Stimulated activated naive CD8-positive, alpha-beta T cell treated with anti-CD3 and anti-CD28 coated beads, Interleukin-15, Interleukin-2, amounts not matched to agents 100 ng/mL and 50 ng/mL, for 24 hours (primary cell): ENCODE results near the gene LHX4.

ENCODE experiments used
- H3K27ac Mint-ChIP-seq: one replicate; pipeline ENCODE4 v1.8.0; 2021; ENCODE audit warnings: mild to moderate bottlenecking, mixed read lengths
- H3K27me3 Mint-ChIP-seq: one replicate; pipeline ENCODE4 v1.8.0; 2021; ENCODE audit warnings: mixed read lengths
- H3K36me3 Mint-ChIP-seq: one replicate; pipeline ENCODE4 v1.8.0; 2021; ENCODE audit warnings: low read depth, mixed read lengths
- H3K4me1 Mint-ChIP-seq: one replicate; pipeline ENCODE4 v1.8.0; 2021; ENCODE audit warnings: low read depth, mixed read lengths
- H3K4me3 Mint-ChIP-seq: one replicate; pipeline ENCODE4 v1.8.0; 2021; ENCODE audit warnings: mild to moderate bottlenecking, mixed read lengths
- H3K9me3 Mint-ChIP-seq: one replicate; pipeline ENCODE4 v1.8.0; 2021; ENCODE audit warnings: mixed read lengths

The LHX4 gene

DNA sequence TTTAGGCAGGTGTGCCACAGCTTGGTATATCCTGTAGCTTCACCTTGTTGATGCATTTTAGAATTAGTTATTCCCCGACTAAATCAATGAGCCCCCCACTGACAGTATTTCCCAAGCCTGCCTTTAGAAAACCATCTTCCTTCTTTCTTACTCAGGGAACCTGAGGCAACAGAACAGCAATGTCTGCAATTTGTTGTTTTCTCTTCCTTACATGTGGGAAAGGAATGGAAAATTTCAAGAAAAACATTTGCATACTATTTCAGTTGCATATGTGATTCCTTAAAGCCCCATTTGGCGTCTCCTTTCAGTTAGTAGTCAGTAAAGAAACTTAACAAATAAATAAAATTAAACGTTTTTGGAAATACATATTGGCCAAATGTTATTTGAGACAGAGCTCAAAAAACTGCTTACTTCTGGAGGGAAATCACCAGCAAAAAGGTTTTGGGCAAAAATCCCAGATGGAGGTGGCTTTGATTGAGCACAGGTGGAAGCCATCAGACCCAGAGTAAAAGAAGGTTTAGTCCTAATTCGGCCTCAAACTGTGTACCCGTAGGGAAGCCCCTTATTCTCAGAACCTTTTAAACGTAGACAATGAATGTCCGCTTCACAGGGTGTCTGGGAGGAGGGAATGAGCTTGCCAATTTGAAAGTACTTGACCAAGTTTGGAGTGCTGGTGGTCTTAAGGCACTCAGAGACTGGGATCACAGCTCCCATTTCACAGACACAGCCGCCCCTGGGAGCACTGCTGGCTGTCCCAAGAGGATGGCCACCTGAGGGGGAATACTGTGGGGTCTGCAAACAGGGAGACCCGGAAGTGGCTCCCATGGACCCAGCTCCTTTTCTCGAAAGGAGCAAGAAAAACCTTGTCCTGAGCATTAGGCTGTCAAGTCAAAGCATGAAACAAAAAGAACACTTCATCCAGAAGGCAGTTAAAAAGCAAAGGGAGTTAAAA is 9.4 kb downstream of the LHX4 start:
- H3K4me1 Mint-ChIP-seq: peaks cover 14% of the 10 kb centered on the region
- H3K36me3 Mint-ChIP-seq: no peaks in the 10 kb centered on the region
- H3K27ac Mint-ChIP-seq: no peak overlapping the region
- H3K9me3 Mint-ChIP-seq: no peaks in the 10 kb centered on the region
- peaks cover 79% of the 10 kb centered on the region for H3K27me3 Mint-ChIP-seq
- no peak overlapping the region for H3K4me3 Mint-ChIP-seq

GRCh38 chr1:180241716-180242544 is 11.9 kb downstream of the LHX4 start:
- Mint-ChIP-seq H3K9me3 (no peaks in the 10 kb centered on the region), H3K27me3 (peaks cover 60% of the 10 kb centered on the region), H3K27ac (no peak overlapping the region), H3K36me3 (no peaks in the 10 kb centered on the region), H3K4me1 (peaks cover 3% of the 10 kb centered on the region), H3K4me3 (no peak overlapping the region)

GRCh38 chr1:180243517-180244221 is 13.6 kb downstream of the LHX4 start:
- Mint-ChIP-seq H3K27ac (no peak overlapping the region), H3K36me3 (no peaks in the 10 kb centered on the region), H3K9me3 (no peaks in the 10 kb centered on the region), H3K4me3 (no peak overlapping the region), H3K4me1 (no peaks in the 10 kb centered on the region), H3K27me3 (peaks cover 42% of the 10 kb centered on the region)

DNA sequence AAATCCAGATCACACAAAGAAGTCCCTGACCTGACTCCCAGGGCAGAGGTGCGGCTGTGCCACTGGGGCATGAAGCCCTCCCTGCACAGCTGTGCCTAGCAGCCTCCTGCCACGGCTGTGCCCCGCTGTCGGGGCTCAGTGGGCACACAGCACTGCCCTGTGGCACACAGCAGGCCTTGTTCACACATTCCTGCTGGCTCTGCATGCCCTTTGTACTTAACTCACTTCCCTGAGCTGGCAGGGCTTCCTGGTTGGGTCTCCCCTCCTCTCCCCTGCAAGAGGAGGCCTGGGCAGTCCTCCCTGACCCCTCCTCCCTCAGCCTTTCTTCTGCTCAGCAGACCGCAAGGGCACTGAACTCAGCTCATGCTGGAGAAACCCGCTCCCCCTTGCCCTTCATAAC is 14.8 kb downstream of the LHX4 start:
- no peaks in the 10 kb centered on the region for H3K4me1 Mint-ChIP-seq
- no peaks in the 10 kb centered on the region for H3K36me3 Mint-ChIP-seq
- H3K9me3 Mint-ChIP-seq: no peaks in the 10 kb centered on the region
- no peak overlapping the region for H3K27ac Mint-ChIP-seq
- H3K4me3 Mint-ChIP-seq: no peak overlapping the region
- H3K27me3 Mint-ChIP-seq: peaks cover 36% of the 10 kb centered on the region

DNA sequence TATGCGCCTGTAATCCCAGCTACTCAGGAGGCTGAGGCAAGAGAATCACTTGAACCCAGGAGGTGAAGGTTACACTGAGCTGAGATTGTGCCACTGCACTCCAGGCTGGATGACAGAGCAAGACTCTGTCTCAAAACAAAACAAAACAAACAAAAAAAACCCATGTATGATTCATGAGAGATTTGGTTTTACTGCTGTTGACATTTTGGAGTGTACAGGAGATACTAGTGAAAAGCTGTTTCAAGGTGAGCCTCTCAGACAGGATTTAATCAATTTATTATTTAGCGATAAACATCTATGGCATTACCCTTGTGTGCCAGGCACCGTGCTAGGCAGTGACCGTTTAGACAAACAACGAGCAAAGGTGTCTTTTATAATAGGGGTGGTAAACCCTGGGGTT is 16.5 kb downstream of the LHX4 start:
- Mint-ChIP-seq H3K4me1 (no peaks in the 10 kb centered on the region), H3K36me3 (no peaks in the 10 kb centered on the region), H3K27me3 (peaks cover 30% of the 10 kb centered on the region), H3K27ac (no peak overlapping the region), H3K4me3 (no peak overlapping the region), H3K9me3 (no peaks in the 10 kb centered on the region)

DNA sequence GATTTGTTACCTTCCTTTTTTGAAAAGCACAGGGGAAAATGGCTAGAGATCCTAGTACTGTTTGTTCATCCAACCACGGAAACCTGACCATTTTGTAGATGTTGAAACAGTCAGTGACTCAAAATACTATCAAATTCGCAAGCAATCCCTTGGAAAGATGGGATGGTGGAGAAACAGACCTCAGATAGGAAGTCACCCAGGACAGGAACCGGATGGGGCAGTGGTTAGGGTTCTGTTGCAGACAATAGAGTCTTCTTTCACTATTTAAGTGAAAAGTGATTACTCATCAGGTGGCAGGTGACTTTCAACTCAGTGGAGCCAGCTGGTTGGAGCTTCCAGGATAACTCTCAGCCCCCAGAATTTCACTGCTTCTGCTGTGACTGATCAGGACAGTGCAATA is 17.0 kb downstream of the LHX4 start:
- Mint-ChIP-seq H3K4me1 (no peaks in the 10 kb centered on the region), H3K36me3 (no peaks in the 10 kb centered on the region), H3K27me3 (peaks cover 32% of the 10 kb centered on the region), H3K4me3 (no peak overlapping the region), H3K9me3 (no peaks in the 10 kb centered on the region), H3K27ac (no peak overlapping the region)

DNA sequence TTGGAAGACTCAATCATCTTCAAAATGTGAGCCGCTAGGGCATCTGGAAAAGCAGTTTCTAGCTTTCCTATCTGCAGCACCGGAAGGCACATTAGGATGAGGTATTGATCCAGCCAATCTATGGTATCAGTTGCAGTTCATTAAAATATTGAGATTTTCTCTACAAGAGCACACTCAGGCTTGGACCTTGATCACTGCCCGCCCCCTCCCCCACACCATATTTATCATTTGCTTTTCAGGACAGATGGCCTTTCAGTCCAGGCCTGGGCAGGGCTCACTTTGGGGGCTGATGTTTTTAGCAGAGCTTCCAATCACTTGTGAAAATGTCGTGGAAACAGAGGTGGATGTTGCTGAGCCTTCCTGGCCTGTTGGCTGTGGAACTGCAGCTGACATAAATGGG is 17.5 kb downstream of the LHX4 start:
- H3K36me3 Mint-ChIP-seq: no peaks in the 10 kb centered on the region
- no peak overlapping the region for H3K4me3 Mint-ChIP-seq
- peaks cover 29% of the 10 kb centered on the region for H3K27me3 Mint-ChIP-seq
- H3K27ac Mint-ChIP-seq: no peak overlapping the region
- H3K4me1 Mint-ChIP-seq: no peaks in the 10 kb centered on the region
- no peaks in the 10 kb centered on the region for H3K9me3 Mint-ChIP-seq

DNA sequence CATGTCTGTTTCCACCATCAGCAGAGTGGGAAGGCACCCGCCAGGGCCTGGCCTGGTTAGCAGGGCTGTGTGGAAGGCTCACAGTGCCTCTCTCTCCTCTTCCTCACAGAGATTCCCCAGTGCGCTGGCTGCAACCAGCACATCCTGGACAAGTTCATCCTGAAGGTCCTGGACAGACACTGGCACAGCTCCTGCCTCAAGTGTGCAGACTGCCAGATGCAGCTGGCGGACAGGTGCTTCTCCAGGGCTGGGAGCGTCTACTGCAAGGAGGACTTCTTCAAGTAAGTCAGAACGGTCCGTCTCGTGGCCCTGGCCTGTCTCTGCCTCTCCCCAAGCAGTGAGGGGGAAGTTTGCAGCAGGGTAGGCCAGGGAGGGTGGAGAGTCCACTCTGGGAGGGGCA is 18.1 kb downstream of the LHX4 start:
- Mint-ChIP-seq H3K27me3 (peaks cover 31% of the 10 kb centered on the region), H3K27ac (no peak overlapping the region), H3K9me3 (no peaks in the 10 kb centered on the region), H3K4me1 (no peaks in the 10 kb centered on the region), H3K36me3 (no peaks in the 10 kb centered on the region), H3K4me3 (no peak overlapping the region)

- no peaks in the 10 kb centered on the region for H3K36me3 Mint-ChIP-seq
- H3K4me3 Mint-ChIP-seq: no peak overlapping the region
- no peaks in the 10 kb centered on the region for H3K4me1 Mint-ChIP-seq
- H3K27ac Mint-ChIP-seq: no peak overlapping the region
- H3K9me3 Mint-ChIP-seq: no peaks in the 10 kb centered on the region
- peaks cover 38% of the 10 kb centered on the region for H3K27me3 Mint-ChIP-seq
Observed at GRCh38 chr1:180248731-180249681, 18.9 kb downstream of the LHX4 start.

DNA sequence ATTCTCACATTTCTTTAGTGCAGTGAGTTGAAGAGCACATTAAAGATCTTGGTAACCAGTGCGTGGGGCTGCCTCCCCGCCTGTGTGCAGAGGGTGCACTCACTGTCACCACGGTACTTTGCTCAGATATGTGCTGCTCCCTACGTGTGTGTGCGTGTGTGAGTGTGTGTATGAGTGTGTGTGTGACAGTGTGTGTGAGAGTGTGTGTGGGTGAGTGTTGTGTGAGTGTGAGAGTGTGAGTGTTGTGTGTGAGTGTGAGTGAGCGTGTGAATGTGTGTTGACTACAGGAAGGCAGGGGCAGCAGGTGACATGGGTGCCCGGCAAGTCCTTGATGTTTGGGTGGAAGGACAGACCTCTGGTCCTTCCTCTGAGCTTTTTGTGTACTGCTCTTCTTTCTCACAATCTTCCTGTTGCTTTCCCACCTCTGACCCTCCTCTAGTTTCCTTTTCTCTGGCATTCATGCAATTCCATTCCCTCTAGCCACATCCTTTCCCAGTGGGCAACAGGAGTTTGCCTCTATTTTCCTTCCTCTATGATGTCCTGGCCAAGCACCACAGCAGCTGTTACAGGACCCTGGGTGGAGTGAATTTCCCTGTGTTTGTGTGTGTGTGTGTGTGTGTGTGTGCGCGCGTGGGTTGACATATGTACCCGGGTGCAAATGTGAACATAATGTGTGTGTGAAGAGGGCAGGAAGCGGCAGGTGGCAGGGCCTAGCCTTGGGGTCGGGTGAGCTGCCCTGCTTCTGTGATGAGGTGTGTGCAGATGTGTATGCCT is 19.8 kb downstream of the LHX4 start:
- H3K4me3 Mint-ChIP-seq: no peak overlapping the region
- peaks cover 33% of the 10 kb centered on the region for H3K27me3 Mint-ChIP-seq
- H3K4me1 Mint-ChIP-seq: no peaks in the 10 kb centered on the region
- no peaks in the 10 kb centered on the region for H3K36me3 Mint-ChIP-seq
- H3K27ac Mint-ChIP-seq: no peak overlapping the region
- no peaks in the 10 kb centered on the region for H3K9me3 Mint-ChIP-seq

- H3K9me3 Mint-ChIP-seq: no peaks in the 10 kb centered on the region
- H3K4me3 Mint-ChIP-seq: no peak overlapping the region
- no peaks in the 10 kb centered on the region for H3K36me3 Mint-ChIP-seq
- H3K27me3 Mint-ChIP-seq: peaks cover 32% of the 10 kb centered on the region
- no peak overlapping the region for H3K27ac Mint-ChIP-seq
- H3K4me1 Mint-ChIP-seq: no peaks in the 10 kb centered on the region
Observed at GRCh38 chr1:180250499-180250770, 20.4 kb downstream of the LHX4 start.

DNA sequence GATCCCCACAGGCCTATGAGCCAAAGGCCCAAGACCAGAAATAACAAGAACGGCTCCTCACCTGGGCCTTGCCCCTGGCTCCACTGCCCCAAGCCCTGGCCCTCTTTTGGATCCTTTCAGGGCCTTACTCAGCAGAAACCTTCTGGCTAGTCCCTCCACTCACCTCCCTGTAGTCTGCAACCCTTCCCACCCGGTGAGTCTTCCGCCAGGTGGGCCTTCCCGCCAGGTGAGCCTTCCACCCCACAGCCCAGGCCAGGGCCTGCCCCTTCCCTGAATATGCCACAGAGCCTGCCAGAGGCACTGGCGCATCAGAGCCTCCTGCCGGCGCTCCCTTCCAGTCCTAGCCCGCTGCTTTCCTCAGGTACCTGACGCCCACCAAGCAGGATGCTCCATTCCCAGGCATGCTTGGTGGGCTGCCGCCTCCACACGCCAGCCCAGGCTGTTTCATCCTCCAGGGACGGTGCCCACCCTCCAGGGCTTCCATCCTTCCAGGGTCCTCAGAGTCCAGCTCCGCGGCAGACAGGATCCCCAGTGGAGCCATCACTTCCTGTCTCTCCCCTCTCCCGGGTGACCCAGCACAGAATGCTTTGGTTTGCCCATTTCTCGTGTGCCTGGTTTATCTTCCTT is 20.9 kb downstream of the LHX4 start:
- no peaks in the 10 kb centered on the region for H3K4me1 Mint-ChIP-seq
- H3K27me3 Mint-ChIP-seq: peaks cover 34% of the 10 kb centered on the region
- no peaks in the 10 kb centered on the region for H3K36me3 Mint-ChIP-seq
- no peak overlapping the region for H3K4me3 Mint-ChIP-seq
- H3K9me3 Mint-ChIP-seq: no peaks in the 10 kb centered on the region
- H3K27ac Mint-ChIP-seq: no peak overlapping the region

GRCh38 chr1:180251526-180252305 is 21.7 kb downstream of the LHX4 start:
- Mint-ChIP-seq H3K4me1 (no peaks in the 10 kb centered on the region), H3K4me3 (no peak overlapping the region), H3K27me3 (peaks cover 40% of the 10 kb centered on the region), H3K36me3 (no peaks in the 10 kb centered on the region), H3K9me3 (no peaks in the 10 kb centered on the region), H3K27ac (no peak overlapping the region)
